ENCODE data around the gene NRP1. TPM values are rescaled to one million over a fixed set of nuclear protein-coding genes. Genes with fewer than 3 reads are reported as not detected.

The NRP1 gene
- total and polyA plus RNA-seq, 4 donors: 14.6 to 55.6 (median 37.8) TPM

- TF ChIP-seq ZBTB33 (IDR thresholded peaks at IDR 0.05): no peak
- TF ChIP-seq JUND (IDR thresholded peaks at IDR 0.05): no peak
- no peak for TF ChIP-seq HNF4A (conservative IDR thresholded peaks at IDR 0.05)
- no peak for TF ChIP-seq GABPA (IDR thresholded peaks at IDR 0.05 in 1 of 2, conservative IDR thresholded peaks at IDR 0.05 in 1 of 2)
- no peak for TF ChIP-seq RAD21 (IDR thresholded peaks at IDR 0.05)
- no peak for TF ChIP-seq FOXA2 (IDR thresholded peaks at IDR 0.05)
Measured at GRCh38 chr10:33274096-33274785, 60.2 kb downstream of the NRP1 start (continued).

- TF ChIP-seq TAF1 (conservative IDR thresholded peaks at IDR 0.05) (peak; percentile 44), HNF4G (IDR thresholded peaks at IDR 0.05) (no peak), REST (IDR thresholded peaks at IDR 0.05) (peak; percentile 39), YY1 (IDR thresholded peaks at IDR 0.05) (peak; percentile 63), FOXA2 (IDR thresholded peaks at IDR 0.05) (peak; percentile 48), NR2F2 (IDR thresholded peaks at IDR 0.05) (peak; percentile 86), MAX (IDR thresholded peaks at IDR 0.05) (peak; percentile 83), ZBTB33 (IDR thresholded peaks at IDR 0.05) (peak; percentile 47), FOXA1 (IDR thresholded peaks at IDR 0.05) (peak; percentile 23), GABPA (IDR thresholded peaks at IDR 0.05 in 1 of 2, conservative IDR thresholded peaks at IDR 0.05 in 1 of 2) (no peak), HNF4A (conservative IDR thresholded peaks at IDR 0.05) (peak; percentile 60 to 64), CTCF (IDR thresholded peaks at IDR 0.05; ENCODE audit: low read depth, low read length, missing input control) (peak; percentile 3), ATF3 (IDR thresholded peaks at IDR 0.05) (peak; percentile 40), JUND (IDR thresholded peaks at IDR 0.05) (peak in 1 of 2 donors; percentile 80), RXRA (IDR thresholded peaks at IDR 0.05) (peak; percentile 71 to 86), EGR1 (IDR thresholded peaks at IDR 0.05; ENCODE audit: low read depth in 2 of 2) (no peak), SP1 (IDR thresholded peaks at IDR 0.05) (peak; percentile 79), RAD21 (IDR thresholded peaks at IDR 0.05) (peak; percentile 57 to 69)
- 10% methylated on average over 19 of the region's 19 CpGs for WGBS
Measured at GRCh38 chr10:33273295-33274002, 61.0 kb downstream of the NRP1 start.

More at GRCh38 chr10:33273295-33274002, 61.0 kb downstream of the NRP1 start:
- H3K9ac ChIP-seq (ENCODE audit: low read depth in 1 of 2, low read length in 2 of 2): peak overlapping the region in 1 of 2 donors; percentile 73
- H3K27ac ChIP-seq (ENCODE audit: low read depth in 1 of 2, low read length in 2 of 2): peak overlapping the region; percentile 67 to 88
- H3K4me3 ChIP-seq (ENCODE audit: low read depth in 1 of 3, low read length in 3 of 3): peak overlapping the region in 2 of 3 donors; percentile 45 to 47
- peaks cover 8 to 19% (median 11%) of the 10 kb centered on the region in 4 donors for H3K4me1 ChIP-seq (ENCODE audit: control insufficient read depth in 4 of 4, insufficient read depth in 4 of 4, low read length in 3 of 4)
- no peaks in the 10 kb centered on the region for H3K9me3 ChIP-seq (ENCODE audit: control insufficient read depth in 4 of 4, low read length in 3 of 4)
- DNase-seq (ENCODE audit: low spot score): peak; percentile 52
- H3K27me3 ChIP-seq (ENCODE audit: control insufficient read depth in 4 of 4, insufficient read depth in 4 of 4, low read length in 3 of 4): no peaks in the 10 kb centered on the region
- H3K36me3 ChIP-seq (ENCODE audit: control insufficient read depth in 4 of 4, insufficient read depth in 3 of 4, low read depth in 1 of 4, low read length in 3 of 4): peaks cover 0 to 8% (median 3%) of the 10 kb centered on the region in 4 donors
